Measurements from ENCODE around the gene MRPL39.

The MRPL39 gene

DNA sequence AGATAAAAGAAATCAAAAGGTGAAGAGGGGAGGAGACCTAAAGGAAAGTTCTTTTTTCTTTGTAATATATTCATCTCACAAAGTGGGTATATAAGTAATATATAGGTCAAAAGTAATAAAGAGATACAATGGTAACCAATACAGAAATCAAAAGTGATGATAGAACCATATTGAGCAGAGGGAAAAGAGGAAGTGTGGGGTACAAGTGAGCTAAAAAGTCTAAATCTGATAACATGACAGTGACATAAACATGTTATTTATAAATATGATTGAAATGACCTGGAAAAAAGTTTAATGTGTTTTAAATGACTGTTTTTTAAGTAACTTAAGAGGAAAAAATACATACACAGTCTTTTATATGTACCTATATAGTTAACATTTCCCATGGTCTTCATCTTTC lies 70.5 kb downstream of the MRPL39 start:
- DNase-seq (ENCODE audit: low read depth): no peak

DNA sequence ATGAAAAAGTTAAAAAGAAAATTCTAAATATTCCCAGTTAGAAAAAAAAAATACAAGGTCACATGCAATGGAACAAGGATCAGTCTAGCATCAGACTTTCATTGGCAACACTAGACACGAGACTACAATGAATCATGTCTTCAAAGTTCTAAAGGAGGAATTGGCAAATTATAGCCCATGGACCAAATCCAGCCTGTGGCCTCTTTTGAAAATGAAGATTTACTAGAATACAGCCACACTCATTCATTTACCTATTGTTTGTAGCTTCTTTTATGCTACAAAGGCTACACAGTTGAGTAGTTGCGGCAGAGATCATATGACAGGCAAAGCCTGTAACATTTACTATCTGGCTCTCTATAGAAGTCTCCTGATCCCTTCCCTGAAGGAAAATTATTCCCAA lies 71.4 kb downstream of the MRPL39 start:
- no peak for DNase-seq (ENCODE audit: low read depth)

Measured in fibroblast of the conjunctiva (primary cell).